Cortex of kidney (tissue), 1 donor: ENCODE measurements around the gene ATXN7L3.
A peak's percentile ranks its signal among the peaks of the same experiment; 100 is the strongest.
"Not testable (repeated sequence)": the region's sequence is repeated elsewhere in the genome, so short reads cannot be mapped to it uniquely, and the experiment has no call there.

Experiments used
- DNase-seq: peaks from one replicate; lab custom pipeline; 2025; lab: John Stamatoyannopoulos, UW

The ATXN7L3 gene, protein sequence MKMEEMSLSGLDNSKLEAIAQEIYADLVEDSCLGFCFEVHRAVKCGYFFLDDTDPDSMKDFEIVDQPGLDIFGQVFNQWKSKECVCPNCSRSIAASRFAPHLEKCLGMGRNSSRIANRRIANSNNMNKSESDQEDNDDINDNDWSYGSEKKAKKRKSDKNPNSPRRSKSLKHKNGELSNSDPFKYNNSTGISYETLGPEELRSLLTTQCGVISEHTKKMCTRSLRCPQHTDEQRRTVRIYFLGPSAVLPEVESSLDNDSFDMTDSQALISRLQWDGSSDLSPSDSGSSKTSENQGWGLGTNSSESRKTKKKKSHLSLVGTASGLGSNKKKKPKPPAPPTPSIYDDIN

DNA sequence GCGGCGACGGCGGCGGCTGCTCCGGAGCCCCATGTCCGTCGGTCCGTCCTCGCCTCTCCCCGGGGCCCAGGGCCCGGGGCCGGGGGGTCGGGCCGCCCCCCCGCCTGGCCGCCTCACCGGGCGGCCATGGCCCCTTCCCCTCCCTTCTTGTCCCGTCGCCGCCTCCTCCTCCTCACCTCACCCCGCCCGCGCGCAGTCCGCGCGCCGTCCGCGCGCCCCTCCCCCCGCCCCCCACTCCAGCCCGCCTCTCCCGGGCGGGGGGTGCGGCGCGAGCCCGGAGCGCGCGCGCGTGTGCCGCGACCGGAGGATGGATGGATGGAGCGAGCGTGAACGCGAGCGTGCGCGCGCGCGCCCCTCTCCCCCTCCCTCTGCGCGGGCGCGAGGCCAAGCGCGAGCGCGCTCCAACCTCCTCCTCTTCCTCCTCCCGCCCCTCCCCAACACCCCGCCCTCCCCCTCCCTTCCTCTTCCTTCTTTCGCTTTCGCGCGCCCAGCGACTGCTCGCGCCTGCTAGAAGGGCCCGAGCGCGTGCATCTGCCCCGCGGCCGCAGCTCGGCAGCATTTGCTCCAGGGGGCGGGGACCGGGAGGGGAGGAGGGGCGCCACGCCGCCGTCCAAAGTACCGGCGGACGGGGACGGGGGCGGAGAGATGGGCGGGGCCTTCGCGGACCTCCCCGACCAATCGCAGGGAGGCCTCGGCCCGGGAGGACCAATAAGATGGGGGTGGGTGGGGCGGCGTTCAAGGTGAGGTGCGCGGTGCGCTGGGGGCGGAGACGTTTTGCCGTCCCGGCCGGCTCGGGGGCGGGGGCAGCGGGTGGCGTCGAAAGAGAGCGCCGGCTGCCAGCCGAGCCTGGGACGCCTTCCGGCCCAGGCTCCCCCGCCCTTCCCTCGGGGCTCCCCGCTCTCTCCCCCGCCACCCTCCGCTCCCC is at the start of gene ATXN7L3:
Gene ATXN7L3 (minus strand): TSS at position 332 of the 925 bp plus-strand sequence. CDS start 1,814 bp downstream, outside the sequence.
- peak; percentile 89 for DNase-seq

DNA sequence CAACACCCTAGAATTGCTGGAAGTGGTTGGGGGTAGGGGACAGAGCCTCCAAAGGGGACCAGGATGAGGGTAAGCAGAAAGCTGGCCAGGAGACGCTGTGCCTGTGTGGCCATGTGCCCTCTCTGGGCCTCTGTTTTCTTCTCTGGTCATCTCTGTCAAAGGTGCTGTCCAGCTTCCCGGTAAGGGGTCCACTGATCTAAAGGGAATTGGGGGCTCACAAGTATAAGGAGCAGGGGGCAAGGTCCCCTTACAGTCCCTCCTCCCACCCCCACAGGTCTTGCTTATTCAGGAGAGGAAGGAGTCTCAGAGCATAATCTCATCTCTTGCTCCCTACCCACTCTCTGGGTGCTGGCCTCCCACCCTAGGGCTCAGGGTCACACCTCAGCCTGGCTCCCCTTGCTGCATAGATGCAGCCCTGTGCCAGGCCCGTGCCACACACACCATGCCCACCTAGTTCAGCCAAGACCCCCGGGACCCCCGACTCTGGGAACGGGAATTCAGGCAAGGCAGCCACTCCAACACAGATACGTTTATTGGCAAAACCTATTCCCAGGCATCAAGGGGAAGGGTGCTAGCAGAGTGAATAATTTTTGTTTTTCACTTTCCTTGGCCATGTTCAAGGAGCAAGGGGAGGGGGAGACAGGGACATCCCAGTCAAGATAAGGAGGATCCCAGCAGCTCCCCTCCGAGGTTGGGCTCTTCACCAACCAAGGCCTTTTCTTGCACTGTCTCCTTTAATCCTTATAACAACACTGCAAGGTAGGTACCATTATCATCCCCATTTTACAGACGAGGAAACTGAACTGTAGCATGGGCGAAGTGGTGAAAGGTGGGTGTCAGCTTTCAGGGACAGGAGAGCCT is 48.4 kb upstream of the ATXN7L3 start:
- DNase-seq = no peak

DNA sequence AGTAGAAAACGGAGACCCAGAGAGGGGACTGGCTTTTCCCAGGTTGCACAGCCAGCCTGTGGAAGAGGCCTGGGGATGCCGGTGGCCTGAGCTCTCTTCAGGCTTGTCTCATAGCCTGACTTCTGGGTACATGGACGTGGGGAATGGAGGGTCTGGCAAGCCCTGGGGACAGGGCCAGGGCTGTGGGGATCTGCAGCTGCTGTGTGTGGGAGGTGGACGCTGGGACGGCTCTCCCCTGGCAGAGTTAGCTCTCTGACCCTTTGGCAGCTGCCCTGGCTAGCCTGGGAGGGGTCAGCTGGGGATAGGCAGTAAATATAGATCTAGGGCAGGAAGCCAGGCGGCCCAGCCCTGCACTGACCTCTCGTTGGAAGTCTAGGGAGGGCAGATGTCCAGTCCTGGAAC is 47.8 kb upstream of the ATXN7L3 start:
- DNase-seq = no peak

DNA sequence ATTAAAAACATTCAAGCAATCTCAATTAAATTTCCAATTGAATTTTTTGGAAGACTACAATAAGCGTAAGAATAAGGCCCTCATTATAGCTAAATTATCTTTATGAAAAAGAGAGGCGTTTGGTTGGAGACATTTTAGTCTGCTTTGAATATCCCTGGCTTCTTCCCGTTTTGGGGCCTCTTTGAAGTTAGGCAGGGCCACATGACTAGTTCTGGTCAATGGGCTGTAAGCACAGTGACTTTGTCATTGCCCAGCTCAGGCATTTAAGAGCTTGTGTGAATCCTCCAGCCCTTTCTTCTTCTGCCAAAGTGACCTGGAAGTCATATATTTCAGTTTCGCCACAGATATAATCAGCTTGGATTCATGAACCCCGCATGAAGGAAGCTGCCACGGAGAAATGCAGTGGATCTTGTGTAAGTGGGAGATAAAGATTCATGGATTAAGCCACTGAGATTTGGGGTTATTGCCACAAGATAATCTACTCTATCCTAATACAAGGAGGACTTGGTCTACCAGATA is 41.5 kb upstream of the ATXN7L3 start:
- DNase-seq = no peak

DNA sequence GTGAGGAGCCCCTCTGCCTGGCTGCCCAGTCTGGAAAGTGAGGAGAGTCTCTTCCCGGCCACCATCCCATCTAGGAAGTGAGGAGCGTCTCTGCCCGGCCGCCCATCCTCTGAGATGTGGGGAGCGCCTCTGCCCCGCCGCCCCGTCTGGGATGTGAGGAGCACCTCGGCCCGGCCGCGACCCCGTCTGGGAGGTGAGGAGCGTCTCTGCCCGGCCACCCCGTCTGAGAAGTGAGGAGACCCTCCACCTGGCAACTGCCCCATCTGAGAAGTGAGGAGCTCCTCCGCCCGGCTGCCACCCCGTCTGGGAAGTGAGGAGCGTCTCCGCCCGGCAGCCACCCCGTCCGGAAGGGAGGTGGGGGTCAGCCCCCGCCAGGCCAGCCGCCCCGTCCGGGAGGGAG is 38.2 kb upstream of the ATXN7L3 start:
- not testable (repeated sequence) for DNase-seq

DNA sequence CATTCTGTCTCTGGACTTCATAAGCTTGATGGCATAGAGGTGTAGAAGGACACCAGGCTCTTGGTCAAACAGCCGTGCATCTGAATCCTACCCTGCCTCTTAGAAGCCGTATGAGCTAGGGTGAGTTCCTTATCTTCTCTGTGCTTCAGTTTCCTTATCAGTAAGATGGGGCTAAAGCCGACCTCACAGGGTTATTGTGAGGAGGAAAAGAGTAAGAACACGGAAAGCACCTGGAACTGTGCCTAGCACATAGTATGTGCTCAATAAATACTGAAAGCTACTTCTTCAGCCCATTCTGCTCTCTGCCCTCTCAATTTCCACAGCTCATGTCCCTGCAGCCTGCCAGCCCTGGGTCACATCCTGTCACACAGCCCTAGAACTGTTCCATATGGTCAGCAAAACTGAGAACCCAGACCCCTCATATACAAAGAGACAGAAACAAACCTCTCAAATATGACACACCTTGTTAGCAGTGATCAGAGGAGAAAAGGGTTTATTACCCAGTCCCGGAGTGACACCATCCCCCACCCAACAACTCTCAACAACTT is 36.8 kb upstream of the ATXN7L3 start:
- DNase-seq = no peak

DNA sequence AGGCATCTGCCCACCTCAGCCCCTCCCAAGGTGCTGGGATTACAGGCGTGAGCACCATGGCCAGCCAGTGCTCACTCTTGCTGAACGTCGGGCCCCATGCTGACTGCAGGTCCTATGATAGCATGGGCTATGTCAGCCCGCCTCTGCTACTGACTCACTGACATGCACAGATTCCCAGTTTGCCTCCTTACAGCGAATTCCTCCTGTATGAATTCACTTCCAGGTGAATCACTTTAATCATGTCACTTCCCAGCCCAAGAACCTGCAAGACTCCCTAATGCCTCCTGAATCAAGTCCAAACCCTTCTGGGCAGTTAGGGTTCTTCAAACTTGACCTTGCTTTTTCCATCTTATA is 35.9 kb upstream of the ATXN7L3 start:
- no peak for DNase-seq

DNA sequence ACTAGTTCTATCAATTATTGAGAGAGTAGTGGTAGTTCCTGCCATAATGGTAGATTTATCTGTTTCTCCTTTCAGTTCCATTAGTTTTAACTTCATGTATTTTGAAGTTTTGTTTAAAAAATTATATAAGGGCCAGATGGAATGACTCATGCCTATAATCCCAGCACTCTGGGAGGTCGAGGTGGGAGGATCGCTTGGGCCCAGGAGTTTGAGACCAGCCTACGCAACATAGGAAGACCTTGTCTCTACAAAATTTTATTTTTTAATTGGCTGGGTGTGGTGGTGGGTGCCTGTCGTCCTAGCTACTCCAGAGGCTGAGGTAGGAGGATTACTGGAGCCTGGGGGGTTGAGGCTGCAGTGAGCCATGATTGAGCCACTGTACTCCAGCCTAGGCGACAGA is 33.9 kb upstream of the ATXN7L3 start:
- DNase-seq = no peak

DNA sequence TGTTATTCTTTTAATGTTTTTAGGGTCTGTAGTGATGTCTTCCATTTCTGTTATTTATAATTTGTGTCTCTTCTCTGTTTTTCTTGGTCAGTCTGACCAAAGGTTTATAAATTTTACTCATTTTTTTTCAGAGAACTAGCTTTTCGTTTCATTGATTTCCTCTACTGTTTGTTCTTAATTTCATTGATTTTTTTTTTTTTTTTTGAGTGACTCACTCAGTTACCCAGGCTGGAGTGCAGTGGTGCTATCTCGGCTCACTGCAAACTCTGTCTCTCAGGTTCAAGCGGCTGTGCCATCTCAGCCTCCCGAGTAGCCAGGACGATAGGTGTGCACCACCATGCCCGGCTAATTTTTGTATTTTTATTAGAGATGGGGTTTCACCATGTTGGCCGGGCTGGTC is 32.4 kb upstream of the ATXN7L3 start:
- DNase-seq = no peak

DNA sequence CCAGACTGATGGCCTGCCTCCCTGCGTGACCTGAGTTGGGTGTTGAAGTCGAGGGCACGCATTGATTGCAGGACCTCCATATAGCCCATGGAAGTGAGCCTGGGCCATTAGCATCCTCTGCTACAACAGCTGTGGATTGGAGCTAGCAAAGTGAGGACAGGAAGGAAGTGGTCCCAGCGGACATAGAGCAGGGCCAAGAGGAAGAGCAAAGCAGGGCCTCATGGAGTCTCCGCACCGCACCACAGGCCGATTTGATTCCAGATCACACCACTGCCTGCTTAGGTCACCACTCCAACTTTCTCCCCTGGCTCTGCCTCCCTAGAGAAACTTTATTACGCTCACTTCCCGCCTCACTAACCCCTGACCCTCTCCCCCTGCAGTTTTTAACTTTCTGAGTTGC is 30.5 kb upstream of the ATXN7L3 start:
- no peak for DNase-seq

DNA sequence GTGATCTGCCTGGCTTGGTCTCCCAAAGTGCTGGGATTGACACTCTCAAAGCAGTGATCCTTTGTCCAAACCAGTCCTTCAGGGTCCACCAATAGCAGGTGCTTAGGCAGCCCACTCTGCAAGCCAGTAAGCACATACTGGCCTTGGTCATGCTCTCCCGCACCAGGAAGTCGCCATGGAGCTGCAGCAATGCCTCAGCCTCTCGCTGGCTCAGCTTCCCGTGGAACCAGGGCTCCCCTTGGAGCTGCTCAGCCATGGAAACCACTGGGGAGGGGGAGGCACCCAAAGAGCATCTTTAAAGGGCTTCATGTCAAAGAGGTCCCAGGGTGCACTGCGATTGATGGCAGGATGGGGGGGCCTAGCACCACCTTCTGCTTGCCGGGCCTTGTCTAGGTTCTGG is 29.4 kb upstream of the ATXN7L3 start:
- DNase-seq = no peak

DNA sequence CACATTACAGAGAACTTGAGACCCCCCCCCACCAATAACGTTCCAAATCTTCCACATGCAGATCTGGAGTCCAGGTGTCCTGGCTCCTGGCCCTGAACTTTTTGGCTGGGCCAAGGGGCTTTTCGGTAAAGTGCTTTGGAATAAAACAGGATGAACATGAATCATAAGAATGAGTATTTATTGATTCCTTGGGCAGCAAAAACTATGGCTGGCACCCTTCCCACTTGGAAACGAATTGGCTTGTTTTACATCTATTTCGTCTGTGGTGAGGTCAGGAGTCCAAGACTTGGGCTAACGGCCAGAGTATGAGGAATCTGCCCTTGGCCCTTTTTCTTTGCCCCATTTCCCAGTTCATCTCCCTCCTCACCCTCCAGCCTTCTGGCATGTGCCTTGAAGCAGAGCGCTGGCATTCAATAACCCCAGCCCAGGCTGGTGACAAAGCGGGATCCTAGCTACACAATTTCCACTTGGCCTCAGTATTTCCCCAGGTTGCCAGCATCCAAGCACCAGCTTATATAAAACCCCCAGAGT is 23.9 kb upstream of the ATXN7L3 start:
- no peak for DNase-seq

DNA sequence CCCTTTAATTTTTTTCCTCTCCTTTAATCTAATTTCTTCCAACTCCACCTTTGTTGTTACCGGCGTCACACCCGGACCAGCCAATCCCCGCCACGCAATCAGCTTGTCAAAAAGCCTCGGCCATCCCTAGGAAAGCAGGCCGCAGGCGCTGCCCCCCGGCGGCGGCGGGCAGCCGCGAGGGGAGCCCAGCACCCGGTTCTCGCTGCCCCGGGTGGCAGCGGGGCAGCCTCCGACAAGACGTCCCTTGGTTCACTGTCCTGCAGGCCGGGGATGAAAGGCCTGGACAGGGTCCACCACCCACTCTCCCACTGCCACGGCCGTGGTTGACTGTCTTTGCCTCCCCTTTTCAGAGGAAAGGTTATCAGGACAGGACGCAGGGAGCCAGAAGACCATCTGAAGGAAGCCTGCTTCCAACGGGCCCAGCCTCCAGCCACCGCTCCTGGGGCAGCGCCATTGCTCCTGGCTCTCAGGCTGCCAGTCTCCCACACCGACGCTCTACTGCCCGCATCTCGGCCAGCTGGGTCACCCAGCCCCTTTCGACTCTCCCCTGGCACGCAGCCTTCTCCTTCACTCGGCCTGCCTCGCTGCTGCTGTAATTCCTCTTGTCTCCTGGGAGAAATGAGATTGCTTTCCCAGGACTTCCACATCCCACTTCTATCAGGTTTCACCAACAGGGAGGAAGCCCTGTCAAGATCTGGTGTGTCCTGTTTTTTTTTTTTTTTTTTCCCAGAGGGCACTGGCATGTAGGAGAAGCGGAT is 22.6 kb upstream of the ATXN7L3 start:
- DNase-seq = no peak

DNA sequence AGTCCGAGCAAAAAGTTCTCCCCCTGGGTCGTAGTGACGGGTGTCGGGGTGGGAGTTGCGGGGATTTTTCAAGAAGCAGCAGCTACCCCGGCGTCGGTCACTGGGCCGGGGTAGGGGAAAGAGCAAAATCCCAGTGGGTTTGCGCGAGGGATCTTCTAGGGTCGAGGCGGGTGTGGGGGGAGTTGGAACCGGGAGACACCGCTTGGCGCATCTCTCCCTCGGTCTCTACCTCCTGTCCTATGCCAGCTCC is 22.1 kb upstream of the ATXN7L3 start:
- no peak for DNase-seq

DNA sequence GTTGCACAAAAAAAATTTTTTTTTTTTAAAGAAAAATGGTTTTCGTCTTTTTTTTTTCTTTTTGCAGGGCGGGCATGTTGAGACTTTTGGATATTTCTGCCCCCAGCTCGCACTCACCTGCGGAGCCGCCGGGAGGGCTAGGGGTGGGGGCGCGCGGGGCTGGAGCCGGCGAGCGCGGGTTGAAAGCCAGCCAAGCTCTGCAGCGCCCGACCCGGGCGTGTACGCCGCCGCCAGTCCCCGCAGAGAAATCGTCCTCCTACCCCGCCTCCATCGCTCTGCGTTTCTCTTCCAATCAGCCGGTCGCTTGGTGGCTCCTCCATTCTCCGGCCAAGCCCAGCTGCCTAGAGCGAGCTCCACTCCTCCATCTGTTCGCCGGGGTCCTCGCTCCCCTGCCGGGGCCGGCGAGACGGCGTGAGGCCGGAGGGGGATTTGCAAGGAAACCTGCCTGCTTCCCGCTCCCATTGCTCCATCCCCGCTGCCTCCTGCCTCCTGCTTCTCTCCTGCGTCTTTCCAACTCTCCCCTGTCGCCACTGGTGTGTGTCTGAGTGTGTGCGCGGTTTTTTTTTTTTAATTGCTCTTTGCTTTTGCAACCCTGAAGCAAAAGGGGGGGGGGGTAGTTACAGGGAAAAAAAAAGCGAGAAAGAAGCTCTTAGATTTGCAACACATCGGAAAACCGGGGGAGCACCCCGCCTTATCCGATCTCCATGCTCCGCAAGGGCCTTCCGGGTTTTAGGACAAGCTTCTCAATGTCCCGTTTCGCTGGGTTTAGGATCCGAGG is 21.6 kb upstream of the ATXN7L3 start:
- DNase-seq = no peak

DNA sequence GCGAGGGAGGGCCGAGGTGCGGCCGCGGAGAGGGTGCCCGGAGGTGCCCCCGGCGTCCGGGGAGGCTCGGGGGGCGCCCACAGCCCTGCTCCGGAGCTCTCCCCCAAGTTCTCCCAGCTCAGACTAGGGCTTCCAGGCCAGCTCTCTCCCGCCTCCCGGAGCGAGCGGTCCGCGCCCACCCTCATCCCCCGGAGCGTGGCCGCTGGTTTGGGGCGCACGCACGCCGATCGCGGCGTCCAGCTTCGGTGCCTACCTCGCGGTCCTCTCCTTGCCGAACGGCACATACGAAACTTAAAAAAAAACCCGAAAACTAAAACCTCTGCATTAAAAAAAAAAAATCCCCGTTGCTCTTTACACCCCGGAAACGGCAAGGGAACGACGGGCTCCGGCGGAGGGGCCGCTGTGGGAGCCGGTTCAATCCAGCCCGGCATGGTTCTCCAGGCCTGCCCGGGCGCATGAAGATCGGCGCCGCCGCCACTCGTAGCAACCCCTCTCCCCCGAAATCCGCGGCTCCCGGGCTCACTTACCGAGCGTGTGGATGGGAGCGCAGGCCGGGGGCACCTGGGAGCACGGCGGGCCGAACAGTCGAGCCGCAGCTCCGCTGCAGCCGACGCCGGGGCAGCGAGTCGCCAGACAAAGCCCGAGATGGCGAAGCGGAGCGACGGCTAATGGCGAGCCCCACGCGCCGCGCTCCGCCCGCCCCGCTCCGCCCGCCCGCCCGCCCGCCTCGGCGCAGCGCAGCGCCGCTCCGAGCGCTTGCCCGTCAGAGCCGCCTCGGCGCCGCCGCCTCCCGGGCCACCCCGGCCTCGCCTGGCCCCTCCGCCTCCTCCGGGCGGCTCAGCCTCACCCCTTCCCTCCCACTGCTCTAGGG is 20.8 kb upstream of the ATXN7L3 start:
- no peak for DNase-seq

DNA sequence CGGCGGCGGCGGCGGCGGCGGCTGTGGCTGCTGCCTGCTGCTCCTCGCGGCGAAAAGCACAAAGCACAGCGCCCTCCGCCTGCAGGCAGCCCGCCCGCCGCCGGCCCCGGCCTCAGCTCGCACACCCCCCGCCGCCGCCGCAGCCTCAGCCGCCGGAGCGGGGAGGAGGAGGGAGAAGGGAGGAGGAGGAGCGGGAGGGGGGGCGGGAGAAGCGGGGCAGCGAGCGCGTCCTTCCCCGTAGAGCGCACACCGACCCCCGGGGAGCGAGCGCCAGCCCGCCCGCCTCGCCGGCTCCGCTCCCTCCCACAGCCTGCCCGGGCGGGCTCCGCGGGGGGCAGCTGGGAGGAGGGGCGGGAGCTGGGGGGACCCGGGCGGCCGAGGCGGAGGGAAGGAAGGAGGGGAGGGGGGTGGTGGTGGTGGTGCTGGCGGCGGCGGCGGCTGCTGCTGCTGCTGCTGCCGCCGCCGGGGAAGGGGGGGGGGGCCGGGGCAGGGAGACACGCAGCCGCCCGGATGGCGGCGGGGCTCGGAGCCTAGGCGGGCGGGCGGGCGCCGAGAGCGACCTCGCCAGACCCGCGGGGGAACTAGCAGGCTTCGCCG is 20.0 kb upstream of the ATXN7L3 start, which contains the start of gene UBTF:
Gene UBTF (minus strand): TSS at position 60 of the 597 bp plus-strand sequence. CDS start 1,446 bp downstream, outside the sequence.
- no peak for DNase-seq

DNA sequence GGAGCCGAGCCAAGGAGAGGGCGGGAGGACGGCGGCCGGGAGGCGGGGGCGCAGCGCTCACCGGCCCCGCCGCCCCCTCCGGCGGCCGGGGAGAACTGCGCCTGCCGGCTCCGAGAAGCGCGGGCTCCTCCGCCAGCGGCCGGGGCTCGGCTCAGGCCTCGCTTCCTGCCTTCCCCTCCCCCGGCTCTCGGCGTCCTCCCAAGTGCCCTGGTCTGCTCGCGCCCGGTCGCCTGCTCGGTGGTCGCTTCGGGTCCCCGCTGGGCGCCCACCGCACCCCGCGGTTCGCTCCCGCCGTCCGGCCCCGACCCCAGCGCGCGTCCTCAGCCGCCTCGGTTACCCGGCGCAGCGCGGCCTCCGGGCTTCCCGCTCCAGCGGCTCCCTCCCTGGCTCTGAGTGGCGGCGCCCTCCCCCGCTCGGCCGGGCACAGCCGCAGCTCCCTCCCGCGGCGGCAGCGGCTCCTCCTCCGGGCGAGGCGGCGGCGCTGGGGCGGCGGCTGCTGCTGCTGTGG is 19.5 kb upstream of the ATXN7L3 start:
- DNase-seq = no peak
